Loucy (cell line): ENCODE measurements around the gene DDIT3.

Experiments used
- H2AFZ ChIP-seq: fragments of 200-600 bp; sonication (generic); 2 replicates; pipeline ENCODE4 v1.6.0; 2016; ENCODE audit warnings: antibody characterized with exemption, mild to moderate bottlenecking, low read length, moderate library complexity
- H3F3A ChIP-seq: fragments of 200-600 bp; 2 replicates; pipeline ENCODE4 v1.6.0; 2016; ENCODE audit warnings: antibody characterized with exemption, low read depth, mild to moderate bottlenecking
- H3K27me3 ChIP-seq: fragments of 200-600 bp; sonication (generic); 2 replicates; pipeline ENCODE4 v1.6.1; 2014; ENCODE audit warnings: low read length, mild to moderate bottlenecking; ENCODE audit not compliant: insufficient read depth, poor library complexity, severe bottlenecking
- H3K36me3 ChIP-seq: fragments of 200-600 bp; sonication (generic); 2 replicates; pipeline ENCODE4 v1.6.1; 2016; ENCODE audit warnings: low read length; ENCODE audit not compliant: insufficient read depth
- H3K4me1 ChIP-seq: fragments of 200-600 bp; sonication (generic); 2 replicates; pipeline ENCODE4 v1.5.1; 2014; ENCODE audit warnings: low read length, mild to moderate bottlenecking; ENCODE audit not compliant: insufficient read depth, poor library complexity, severe bottlenecking
- H3K4me2 ChIP-seq: fragments of 200-600 bp; sonication (generic); 2 replicates; pipeline ENCODE4 v1.6.0; 2014; ENCODE audit warnings: antibody characterized with exemption, low read length, low read depth, mild to moderate bottlenecking; ENCODE audit not compliant: poor library complexity, severe bottlenecking
- H3K4me3 ChIP-seq: fragments of 200-600 bp; sonication (generic); 2 replicates; pipeline ENCODE4 v1.5.1; 2014; ENCODE audit warnings: low read length, mild to moderate bottlenecking, mixed read lengths; ENCODE audit not compliant: poor library complexity, severe bottlenecking
- H3K79me2 ChIP-seq: fragments of 200-600 bp; sonication (generic); 2 replicates; pipeline ENCODE4 v1.6.1; 2014; ENCODE audit warnings: low read length; ENCODE audit not compliant: insufficient read depth
- H3K9ac ChIP-seq: fragments of 200-600 bp; sonication (generic); 2 replicates; pipeline ENCODE4 v1.6.0; 2014; ENCODE audit warnings: mild to moderate bottlenecking, low read depth, low read length, moderate library complexity; ENCODE audit not compliant: poor library complexity, severe bottlenecking
- H3K9me2 ChIP-seq: fragments of 200-600 bp; sonication (generic); replicated peaks from 2 replicates; pipeline ENCODE4 v1.6.1; 2016; ENCODE audit warnings: low read depth, low read length, mixed read lengths
- H3K9me3 ChIP-seq: fragments of 200-600 bp; sonication (generic); 2 replicates; pipeline ENCODE4 v1.6.1; 2014; ENCODE audit warnings: mild to moderate bottlenecking, antibody characterized with exemption, low read length, low read depth; ENCODE audit not compliant: insufficient read depth
- H4K20me1 ChIP-seq: fragments of 200-600 bp; sonication (generic); 2 replicates; pipeline ENCODE4 v1.6.0; 2014; ENCODE audit warnings: antibody characterized with exemption, low read length, mild to moderate bottlenecking; ENCODE audit not compliant: insufficient read depth, poor library complexity, severe bottlenecking
- CTCF ChIP-seq: fragments of 200-600 bp; sonication (generic); conservative IDR thresholded peaks from 2 replicates; pipeline ENCODE4 v1.5.1; 2014; ENCODE audit warnings: mild to moderate bottlenecking, antibody characterized with exemption, low read length
- EZH2phosphoT487 ChIP-seq: fragments of 200-600 bp; IDR thresholded peaks from 2 replicates; pipeline ENCODE4 v1.6.1; 2018; ENCODE audit warnings: antibody characterized with exemption, mild to moderate bottlenecking, moderate library complexity, borderline replicate concordance

Gene DDIT3

GRCh38 chr12:57470286-57470969 lies 49.9 kb downstream of the DDIT3 start:
- Histone ChIP-seq H4K20me1 (peaks cover 3% of the 10 kb centered on the region), H3K36me3 (peaks cover 7% of the 10 kb centered on the region; the same call in 1 of the 2 replicates)

GRCh38 chr12:57469296-57470164 lies 50.8 kb downstream of the DDIT3 start:
- Histone ChIP-seq H3K79me2 (peaks cover 8% of the 10 kb centered on the region; the same call in 1 of the 2 replicates), H3K9me2 (no peaks in the 10 kb centered on the region), H3K4me1 (peaks cover 6% of the 10 kb centered on the region), H3K9ac (no peak overlapping the region), H3K4me3 (no peak overlapping the region), H4K20me1 (peaks cover 3% of the 10 kb centered on the region), H3K9me3 (no peaks in the 10 kb centered on the region), H3K4me2 (no peak overlapping the region), H2AFZ (no peak overlapping the region), H3K27me3 (no peaks in the 10 kb centered on the region), H3K36me3 (peaks cover 7% of the 10 kb centered on the region; the same call in 1 of the 2 replicates), H3F3A (no peaks in the 10 kb centered on the region)
- TF ChIP-seq EZH2phosphoT487 (no peak), CTCF (no peak)

More at GRCh38 chr12:57470286-57470969, 49.9 kb downstream of the DDIT3 start:
- Histone ChIP-seq H3F3A (no peaks in the 10 kb centered on the region), H3K9me2 (no peaks in the 10 kb centered on the region), H3K4me1 (peaks cover 13% of the 10 kb centered on the region), H2AFZ (no peak overlapping the region), H3K4me2 (no peak overlapping the region), H3K79me2 (peaks cover 17% of the 10 kb centered on the region; the same call in 1 of the 2 replicates), H3K9me3 (no peaks in the 10 kb centered on the region), H3K27me3 (no peaks in the 10 kb centered on the region), H3K4me3 (no peak overlapping the region), H3K9ac (no peak overlapping the region)
- TF ChIP-seq CTCF (no peak), EZH2phosphoT487 (no peak)

GRCh38 chr12:57467915-57468314 lies 52.4 kb downstream of the DDIT3 start:
- H3F3A ChIP-seq: no peaks in the 10 kb centered on the region
- H3K9me2 ChIP-seq: no peaks in the 10 kb centered on the region
- peaks cover 1% of the 10 kb centered on the region for H3K4me1 ChIP-seq
- H3K4me3 ChIP-seq: no peak overlapping the region
- no peaks in the 10 kb centered on the region for H4K20me1 ChIP-seq
- no peak overlapping the region for H3K4me2 ChIP-seq
- H3K79me2 ChIP-seq: no peaks in the 10 kb centered on the region
- no peaks in the 10 kb centered on the region for H3K36me3 ChIP-seq
- no peak for TF ChIP-seq CTCF
- H3K27me3 ChIP-seq: no peaks in the 10 kb centered on the region
- no peak overlapping the region for H2AFZ ChIP-seq
- H3K9ac ChIP-seq: no peak overlapping the region
- no peaks in the 10 kb centered on the region for H3K9me3 ChIP-seq
